WTC11 (cell line): ENCODE measurements around the gene PI4K2A. TPM values are rescaled to one million over a fixed set of nuclear protein-coding genes. Genes with fewer than 3 reads are reported as not detected.

Source experiments
- ATAC-seq: fragments of 200-7000 bp; cut with Tn5 transposase; 2 replicates; pipeline ENCODE4 v1.10.0; 2021; ENCODE audit warnings: mild to moderate bottlenecking, moderate library complexity
- Bru-seq: library from RNA; stranded (reverse); fragments of 400-500 nt; gene quantifications from one replicate; lab custom pipeline; 2021; lab: Mats Ljungman, UMichigan
- CTCF ChIA-PET: fragments of 300-600 bp; sonication (Branson Sonifier 250); formaldehyde crosslinking; loops from one replicate; lab custom pipeline; 2021; ENCODE audit warnings: antibody characterized with exemption; lab: Charles Lee
- POLR2A ChIA-PET: fragments of 350-600 bp; sonication (Branson Sonifier 250); formaldehyde crosslinking; loops from one replicate; lab custom pipeline; 2021; ENCODE audit warnings: antibody characterized with exemption; lab: Charles Lee
- DNase-seq: peaks from one replicate; pipeline ENCODE4 v3.0.0; 2021; ENCODE audit warnings: low spot score
- H3K27ac Mint-ChIP-seq: 2 replicates; pipeline ENCODE4 v1.8.0; 2021; ENCODE audit warnings: mixed read lengths
- H3K27me3 Mint-ChIP-seq: 2 replicates; pipeline ENCODE4 v1.8.0; 2021; ENCODE audit warnings: low read depth, mild to moderate bottlenecking, moderate library complexity, mixed read lengths
- H3K36me3 Mint-ChIP-seq: 2 replicates; pipeline ENCODE4 v1.8.0; 2021; ENCODE audit warnings: mixed read lengths
- H3K4me1 Mint-ChIP-seq: 2 replicates; pipeline ENCODE4 v1.8.0; 2022; ENCODE audit warnings: mixed read lengths
- H3K4me3 Mint-ChIP-seq: 2 replicates; pipeline ENCODE4 v1.8.0; 2021; ENCODE audit warnings: mild to moderate bottlenecking, moderate library complexity, mixed read lengths
- H3K9me3 Mint-ChIP-seq: 2 replicates; pipeline ENCODE4 v1.8.0; 2021; ENCODE audit warnings: mixed read lengths
- CBFB ChIP-seq: sonication (generic); formaldehyde crosslinking; IDR thresholded peaks from 2 replicates; pipeline ENCODE4 v1.8.1; 2022; ENCODE audit warnings: mild to moderate bottlenecking, low read depth, missing genetic modification reagents
- CREB1 ChIP-seq: sonication (generic); formaldehyde crosslinking; IDR thresholded peaks from 2 replicates; pipeline ENCODE4 v1.8.0; 2023; ENCODE audit warnings: mild to moderate bottlenecking, missing genetic modification reagents
- FOXJ3 ChIP-seq: sonication (generic); formaldehyde crosslinking; IDR thresholded peaks from 2 replicates; pipeline ENCODE4 v1.9.0; 2021; ENCODE audit warnings: missing genetic modification reagents, mild to moderate bottlenecking, borderline replicate concordance
- FOXK1 ChIP-seq: sonication (generic); formaldehyde crosslinking; IDR thresholded peaks from 2 replicates; pipeline ENCODE4 v1.8.0; 2022; ENCODE audit warnings: mild to moderate bottlenecking, moderate library complexity, missing genetic modification reagents
- FOXP1 ChIP-seq: sonication (generic); formaldehyde crosslinking; IDR thresholded peaks from 2 replicates; pipeline ENCODE4 v1.8.0; 2022; ENCODE audit warnings: missing genetic modification reagents, mild to moderate bottlenecking, moderate library complexity, borderline replicate concordance
- FOXP4 ChIP-seq: sonication (generic); formaldehyde crosslinking; IDR thresholded peaks from 2 replicates; pipeline ENCODE4 v1.8.0; 2022; ENCODE audit warnings: mild to moderate bottlenecking, missing genetic modification reagents
- HMGXB4 ChIP-seq: sonication (generic); formaldehyde crosslinking; IDR thresholded peaks from 2 replicates; pipeline ENCODE4 v1.8.1; 2023; ENCODE audit warnings: mild to moderate bottlenecking, moderate library complexity, missing genetic modification reagents
- IRF2 ChIP-seq: sonication (generic); formaldehyde crosslinking; IDR thresholded peaks from 2 replicates; pipeline ENCODE4 v1.8.0; 2022; ENCODE audit warnings: low read depth, missing genetic modification reagents, borderline replicate concordance
- JAZF1 ChIP-seq: fragments of 250-450 bp; sonication (Bioruptor Pico); IDR thresholded peaks from 2 replicates; pipeline ENCODE4 v1.9.0; 2021; ENCODE audit warnings: moderate library complexity, mild to moderate bottlenecking, inconsistent platforms
- JUN ChIP-seq: sonication (generic); formaldehyde crosslinking; IDR thresholded peaks from 2 replicates; pipeline ENCODE4 v1.8.0; 2023; ENCODE audit warnings: mild to moderate bottlenecking, missing genetic modification reagents
- KAT7 ChIP-seq: sonication (generic); formaldehyde crosslinking; IDR thresholded peaks from 2 replicates; pipeline ENCODE4 v1.8.1; 2023; ENCODE audit warnings: missing genetic modification reagents, mild to moderate bottlenecking, borderline replicate concordance
- MAX ChIP-seq: sonication (generic); formaldehyde crosslinking; IDR thresholded peaks from 2 replicates; pipeline ENCODE4 v1.8.0; 2022; ENCODE audit warnings: mild to moderate bottlenecking, missing genetic modification reagents
- MYBL2 ChIP-seq: sonication (generic); formaldehyde crosslinking; IDR thresholded peaks from 2 replicates; pipeline ENCODE4 v1.8.1; 2023; ENCODE audit warnings: mild to moderate bottlenecking, moderate library complexity, missing genetic modification reagents
- NFE2L1 ChIP-seq: sonication (generic); formaldehyde crosslinking; IDR thresholded peaks from 2 replicates; pipeline ENCODE4 v1.8.1; 2023; ENCODE audit warnings: missing genetic modification reagents
- NFYB ChIP-seq: sonication (generic); formaldehyde crosslinking; conservative IDR thresholded peaks from 2 replicates; pipeline ENCODE4 v1.8.0; 2022; ENCODE audit warnings: low read depth, missing genetic modification reagents
- NR2C2 ChIP-seq: sonication (generic); formaldehyde crosslinking; IDR thresholded peaks from 2 replicates; pipeline ENCODE4 v1.8.0; 2022; ENCODE audit warnings: mild to moderate bottlenecking, missing genetic modification reagents
- SMAD4 ChIP-seq: sonication (generic); formaldehyde crosslinking; IDR thresholded peaks from 2 replicates; pipeline ENCODE4 v1.8.0; 2022; ENCODE audit warnings: mild to moderate bottlenecking, missing genetic modification reagents
- TCF7 ChIP-seq: sonication (generic); formaldehyde crosslinking; IDR thresholded peaks from 2 replicates; pipeline ENCODE4 v1.8.0; 2022; ENCODE audit warnings: mild to moderate bottlenecking, low read depth, missing genetic modification reagents, moderate library complexity
- TEAD4 ChIP-seq: sonication (generic); formaldehyde crosslinking; IDR thresholded peaks from 2 replicates; pipeline ENCODE4 v1.8.0; 2022; ENCODE audit warnings: mild to moderate bottlenecking, missing genetic modification reagents
- ZNF121 ChIP-seq: sonication (generic); formaldehyde crosslinking; IDR thresholded peaks from 2 replicates; pipeline ENCODE4 v1.8.0; 2023; ENCODE audit warnings: missing genetic modification reagents
- ZNF232 ChIP-seq: sonication (generic); formaldehyde crosslinking; IDR thresholded peaks from 2 replicates; pipeline ENCODE4 v1.8.0; 2022; ENCODE audit warnings: mild to moderate bottlenecking, missing genetic modification reagents
- ZNF263 ChIP-seq: sonication (generic); formaldehyde crosslinking; IDR thresholded peaks from 2 replicates; pipeline ENCODE4 v1.8.1; 2022; ENCODE audit warnings: low read depth, mild to moderate bottlenecking, moderate library complexity, missing genetic modification reagents
- ZNF396 ChIP-seq: fragments of 250-450 bp; sonication (Bioruptor Pico); IDR thresholded peaks from 2 replicates; pipeline ENCODE4 v1.8.0; 2021; ENCODE audit warnings: mild to moderate bottlenecking, moderate library complexity, borderline replicate concordance
- ZNF512 ChIP-seq: sonication (generic); formaldehyde crosslinking; IDR thresholded peaks from 2 replicates; pipeline ENCODE4 v1.8.1; 2022; ENCODE audit warnings: missing genetic modification reagents, borderline replicate concordance
- ZNF532 ChIP-seq: fragments of 250-450 bp; sonication (Bioruptor Pico); IDR thresholded peaks from 2 replicates; pipeline ENCODE4 v1.9.0; 2021; ENCODE audit warnings: mild to moderate bottlenecking, borderline replicate concordance
- long read RNA-seq, 3 experiments: library from RNA in 1 of 3; library from capped mRNA in 1 of 3; library from polyadenylated mRNA in 1 of 3; unstranded in 2 of 3; stranded (forward) in 1 of 3; transcript quantifications; one replicate each; pipeline ENCODE4 v2.0.0, GENCODE V29; 2021
- total RNA-seq: library from RNA; stranded (reverse); gene quantifications from 3 replicates; pipeline ENCODE4 v1.2.3, GENCODE V29; 2021

Gene PI4K2A
- total RNA-seq = 18.6 to 19.6 TPM (median 19.5 TPM) in 3 replicates
- Bru-seq, nascent RNA = percentile 80 among the genes with signal in this experiment
- long read RNA-seq, experiment 1, full-length matches to known transcripts = 201 of 236 reads
- long read RNA-seq, experiment 1, partial matches to known transcripts = 14 of 236 reads
- long read RNA-seq, experiment 1, other reads (novel, unspliced or antisense) = 21 of 236 reads
- long read RNA-seq, experiment 2, full-length matches to known transcripts = 8 of 33 reads
- long read RNA-seq, experiment 2, partial matches to known transcripts = 13 of 33 reads
- long read RNA-seq, experiment 2, other reads (novel, unspliced or antisense) = 12 of 33 reads
- long read RNA-seq, experiment 3, partial matches to known transcripts = 0 of 2 reads
- long read RNA-seq, experiment 3, other reads (novel, unspliced or antisense) = 2 of 2 reads

GRCh38 chr10:97640174-97640867, at the start of gene PI4K2A:
TSS of gene PI4K2A (plus strand) at chr10:97640671. CDS start at chr10:97640743, 72 bp downstream.
- POLR2A ChIA-PET = interaction anchor here (0.5 to 1.3 kb wide), 5 partner anchors 47 to 184 kb away, joined by 3 to 5 read pairs (median 3); partner anchors contain the start of gene AVPI1
- H3K27ac Mint-ChIP-seq = peak within 1 kb of the TSS; percentile 99
- H3K4me3 Mint-ChIP-seq = peak within 1 kb of the TSS; percentile 94
- DNase-seq = peak; percentile 100
- H3K9me3 Mint-ChIP-seq = no peaks in the 10 kb centered on the region
- peak; percentile 98 for ATAC-seq
- peaks cover 27% of the 10 kb centered on the region for H3K4me1 Mint-ChIP-seq
- CTCF ChIA-PET = interaction anchor here (0.5 to 1.6 kb wide), 9 partner anchors 9 to 239 kb away, joined by 3 to 5 read pairs (median 3); partner anchors contain the start of genes ANKRD2, AVPI1, RRP12 and ZFYVE27
- H3K36me3 Mint-ChIP-seq = peaks cover 24% of the 10 kb centered on the region
- H3K27me3 Mint-ChIP-seq = no peaks in the 10 kb centered on the region
- no peak for TF ChIP-seq TEAD4 (CRISPR knock-in tag)
- TF ChIP-seq KAT7 (CRISPR knock-in tag) = no peak
- 0 out of 2 replicates have a peak, but pooled peaks have one; percentile 48 for TF ChIP-seq MAX
- TF ChIP-seq ZNF396 (CRISPR knock-in tag) = no peak
- peak; percentile 98 for TF ChIP-seq FOXK1
- no peak for TF ChIP-seq ZNF121 (CRISPR knock-in tag)
- TF ChIP-seq IRF2 = no peak
- no peak for TF ChIP-seq HMGXB4
- no peak for TF ChIP-seq ZNF263
- TF ChIP-seq FOXP4 (CRISPR knock-in tag) = peak; percentile 69; the same call in 1 of the 2 replicates
- no peak for TF ChIP-seq MYBL2 (CRISPR knock-in tag)
- TF ChIP-seq JUN = no peak
- TF ChIP-seq NFE2L1 (CRISPR knock-in tag) = no peak
- TF ChIP-seq ZNF532 (CRISPR knock-in tag) = no peak
- no peak for TF ChIP-seq TCF7 (CRISPR knock-in tag)
- no peak for TF ChIP-seq ZNF512 (CRISPR knock-in tag)
- TF ChIP-seq NR2C2 (CRISPR knock-in tag) = no peak
- no peak for TF ChIP-seq CBFB (CRISPR knock-in tag)
- no peak for TF ChIP-seq ZNF232 (CRISPR knock-in tag)
- TF ChIP-seq NFYB (CRISPR knock-in tag) = peak; percentile 84
- no peak; the same call in 1 of the 2 replicates for TF ChIP-seq FOXP1 (CRISPR knock-in tag)
- TF ChIP-seq SMAD4 = no peak
- TF ChIP-seq FOXJ3 (CRISPR knock-in tag) = no peak
- TF ChIP-seq CREB1 = no peak
- no peak for TF ChIP-seq JAZF1 (CRISPR knock-in tag)
